CD4-positive, alpha-beta T cell treated with Interleukin-6 at 100 ng/mL for 8 hours (primary cell): ENCODE measurements around the gene MRPL40.

ENCODE experiments used
- DNase-seq: peaks from one replicate; pipeline ENCODE4 v3.0.0-alpha.2; 2020; ENCODE audit warnings: mixed read lengths, low spot score

Gene MRPL40

GRCh38 chr22:19463491-19464469, 31.4 kb downstream of the MRPL40 start:
- no peak for DNase-seq

DNA sequence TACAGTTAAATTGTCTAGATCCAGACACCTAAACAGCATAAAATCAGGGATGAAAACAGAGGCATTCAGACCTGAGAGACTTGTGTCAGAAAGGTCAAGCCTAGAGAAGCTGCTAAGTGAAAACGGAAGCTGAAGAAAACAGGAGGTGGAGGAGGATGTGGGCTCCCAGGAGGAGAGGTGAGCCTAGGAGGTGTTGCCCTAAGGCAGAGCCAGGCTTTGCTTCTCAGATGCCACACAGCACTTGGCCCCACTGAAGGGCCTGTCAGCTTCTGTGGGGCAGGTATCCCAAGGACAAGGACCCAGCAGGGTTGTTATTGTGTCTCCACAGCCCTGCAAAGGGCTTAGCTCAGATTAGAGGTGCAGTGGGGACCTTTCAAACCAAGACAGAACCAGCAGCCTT, 32.2 kb downstream of the MRPL40 start:
- DNase-seq = no peak

GRCh38 chr22:19464975-19465374, 32.6 kb downstream of the MRPL40 start:
- DNase-seq = no peak

DNA sequence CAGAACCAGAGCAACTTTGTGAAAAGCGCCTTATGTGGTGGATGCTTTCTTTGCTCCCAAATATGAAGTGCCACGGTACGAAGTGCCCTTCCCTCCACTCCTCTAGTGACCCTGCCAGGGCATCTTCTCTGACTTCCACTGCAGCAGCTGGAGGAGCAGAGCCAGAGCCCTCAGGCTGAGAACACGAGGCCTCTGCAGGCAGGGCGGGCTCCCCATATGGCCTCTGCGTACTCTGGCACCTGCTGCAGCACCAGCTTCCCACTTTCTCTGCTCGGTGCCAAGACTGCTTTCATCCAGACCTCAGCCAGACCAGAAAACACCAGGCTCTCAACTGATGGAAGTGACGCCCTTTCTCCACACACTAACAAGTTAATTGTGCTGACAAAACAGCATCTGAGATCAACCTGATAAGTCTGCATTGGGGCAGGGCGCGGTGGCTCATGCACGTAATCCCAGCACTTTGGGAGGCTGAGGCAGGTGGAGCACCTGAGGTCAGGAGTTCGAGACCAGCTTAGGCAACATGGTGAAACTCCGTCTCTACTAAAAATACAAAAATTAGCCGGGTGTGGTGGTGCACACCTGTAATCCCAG, 33.9 kb downstream of the MRPL40 start:
- no peak for DNase-seq

GRCh38 chr22:19466848-19467752, 34.8 kb downstream of the MRPL40 start:
- DNase-seq = no peak

DNA sequence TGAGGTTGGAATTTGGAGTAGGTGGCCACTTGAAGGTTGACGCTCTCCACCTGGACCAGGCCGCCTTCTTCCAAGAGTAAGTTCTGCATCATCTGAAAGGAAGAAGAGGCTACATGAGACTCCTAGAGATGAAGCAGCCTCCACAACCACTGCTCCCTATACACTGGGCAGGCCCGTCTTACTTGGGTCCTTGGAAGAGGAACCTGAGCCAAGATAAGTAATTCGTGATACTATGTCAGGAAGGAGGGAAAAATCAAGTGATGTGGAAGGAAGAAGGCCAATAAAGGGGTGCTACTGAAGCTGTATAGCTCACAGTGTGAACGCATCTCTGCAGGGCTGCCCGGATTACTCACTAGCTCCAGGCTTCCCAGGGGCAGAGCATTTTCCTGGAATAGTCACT, 35.6 kb downstream of the MRPL40 start:
- no peak for DNase-seq

DNA sequence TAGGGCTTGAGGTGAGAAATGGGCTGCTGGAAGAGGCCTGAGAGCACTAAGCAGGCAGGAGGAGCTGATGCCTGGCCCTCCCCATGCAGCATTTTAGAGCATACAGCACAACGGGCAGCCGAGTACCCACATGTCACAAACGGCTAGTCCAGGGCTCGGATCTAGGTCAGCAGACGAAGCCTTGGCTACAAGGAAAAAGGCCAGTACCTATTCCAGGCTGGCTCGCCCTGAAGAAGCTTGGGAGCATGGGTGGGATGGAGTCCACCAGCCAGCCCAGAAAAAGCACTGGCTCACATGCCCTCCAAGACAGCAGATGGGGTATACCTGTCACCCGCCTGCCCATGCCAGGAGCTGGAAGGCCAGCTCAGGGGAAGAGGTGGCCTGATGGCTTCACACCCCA, 37.1 kb downstream of the MRPL40 start:
- no peak for DNase-seq

- no peak for DNase-seq
Measured at GRCh38 chr22:19470010-19470409, 37.7 kb downstream of the MRPL40 start.

- DNase-seq = no peak
Measured at GRCh38 chr22:19471572-19471971, 39.2 kb downstream of the MRPL40 start.

- no peak for DNase-seq
Measured at GRCh38 chr22:19472233-19472632, 39.9 kb downstream of the MRPL40 start.

GRCh38 chr22:19473578-19473977, 41.2 kb downstream of the MRPL40 start:
- no peak for DNase-seq

GRCh38 chr22:19476023-19476422, 43.7 kb downstream of the MRPL40 start:
- DNase-seq = no peak

- DNase-seq = no peak
Measured at GRCh38 chr22:19477321-19478044, 45.1 kb downstream of the MRPL40 start.

GRCh38 chr22:19478045-19478900, 45.9 kb downstream of the MRPL40 start:
- no peak for DNase-seq

DNA sequence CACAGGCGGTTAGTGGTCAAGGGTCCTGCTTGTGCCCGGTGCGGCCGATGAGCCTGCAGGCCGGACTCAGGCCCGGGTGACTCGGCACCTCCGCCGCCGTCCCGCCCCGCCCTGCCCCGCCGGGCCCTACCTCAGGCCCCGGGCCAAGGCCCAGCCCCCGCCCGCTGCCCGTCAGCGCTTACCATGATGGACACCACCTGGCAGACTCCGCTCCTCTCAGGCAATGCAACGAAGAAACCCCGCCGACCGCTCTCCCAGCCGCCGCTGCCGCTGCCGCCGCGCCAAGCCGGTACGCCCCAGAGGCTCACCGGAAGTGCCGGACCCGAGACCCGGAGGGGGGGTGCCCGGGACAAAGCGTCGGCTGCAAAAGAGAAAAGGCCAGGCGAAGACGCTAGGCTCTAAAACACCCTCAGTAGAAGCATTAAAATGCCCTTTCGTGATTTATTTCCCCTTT, 46.6 kb downstream of the MRPL40 start, which contains the start of gene UFD1:
Gene UFD1 (minus strand): TSS at position 293 of the 454 bp plus-strand sequence. CDS start 108 bp downstream, at position 185.
- peak; percentile 64 for DNase-seq

GRCh38 chr22:19479355-19480172, 47.2 kb downstream of the MRPL40 start, which contains the start of gene CDC45:
TSS of gene CDC45 (plus strand) at chr22:19479920. CDS start at chr22:19479969, 49 bp downstream.
- DNase-seq = peak; percentile 95

- no peak for DNase-seq
Measured at GRCh38 chr22:19480173-19480568, 47.8 kb downstream of the MRPL40 start.

- DNase-seq = no peak
Measured at GRCh38 chr22:19480789-19481188, 48.4 kb downstream of the MRPL40 start.

DNA sequence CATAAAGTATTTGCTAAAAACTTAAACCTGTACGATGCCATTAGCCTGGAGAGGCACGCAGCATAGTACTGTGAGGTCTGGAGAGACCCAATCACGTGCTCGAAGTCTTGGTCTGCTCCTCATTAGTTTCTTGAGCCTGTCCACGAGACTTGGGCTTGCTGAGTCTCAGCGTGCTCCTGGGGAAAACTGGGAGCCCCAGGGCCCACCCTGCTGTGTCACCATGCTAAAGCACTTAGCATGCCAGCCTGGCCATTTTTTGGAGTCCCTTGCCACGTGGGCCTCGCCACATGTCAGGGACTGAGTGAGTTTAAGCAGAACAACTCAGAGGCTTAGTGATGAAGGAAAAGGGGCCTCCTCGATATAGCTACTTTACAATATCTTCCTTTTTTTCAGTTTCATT, 50.0 kb downstream of the MRPL40 start:
- no peak for DNase-seq
